Common myeloid progenitor, CD34-positive (primary cell): ENCODE measurements around the gene SALL1.

Experiments
- CTCF ChIA-PET: fragments of 350-600 bp; sonication (Branson Sonifier 250); formaldehyde crosslinking; loops from one replicate; lab custom pipeline; 2021; ENCODE audit warnings: antibody characterized with exemption; lab: Charles Lee
- POLR2A ChIA-PET: fragments of 350-600 bp; sonication (Branson Sonifier 250); formaldehyde crosslinking; loops from one replicate; lab custom pipeline; 2021; ENCODE audit warnings: antibody characterized with exemption; lab: Charles Lee
- DNase-seq, 3 donors: peaks; one replicate each; pipeline versions ENCODE4 v3.0.0 to v3.0.0-alpha.2; 2013
- H3K27ac ChIP-seq, 2 experiments: 1 replicate in 1 of 2; 2 replicates in 1 of 2; pipeline ENCODE4 v1.7.0; 2013; ENCODE audit warnings: inconsistent platforms in 2 of 2, low read length in 2 of 2, mild to moderate bottlenecking in 2 of 2, low read depth in 1 of 2, moderate library complexity in 1 of 2; ENCODE audit not compliant: severe bottlenecking in 2 of 2, insufficient read depth in 1 of 2, poor library complexity in 1 of 2
- H3K27me3 ChIP-seq, 5 experiments: replicated peaks in 2 of 5; 1 replicate in 3 of 5; 2 replicates in 2 of 5; pipeline versions ENCODE4 v1.6.1 to v1.7.0; 2013; ENCODE audit warnings: low read length in 4 of 5, mild to moderate bottlenecking in 2 of 5, moderate library complexity in 2 of 5, inconsistent platforms in 1 of 5; ENCODE audit not compliant: insufficient read depth in 5 of 5, control insufficient read depth in 4 of 5
- H3K36me3 ChIP-seq, 4 experiments: 1 replicate in 2 of 4; 2 replicates in 2 of 4; pipeline versions ENCODE4 v1.6.1 to v1.7.0; 2013; ENCODE audit warnings: low read length in 3 of 4, control low read depth in 1 of 4, mild to moderate bottlenecking in 1 of 4; ENCODE audit not compliant: control insufficient read depth in 4 of 4, insufficient read depth in 4 of 4
- H3K4me1 ChIP-seq, 4 experiments: 1 replicate in 3 of 4; 2 replicates in 1 of 4; pipeline versions ENCODE4 v1.6.1 to v1.7.1; 2013; ENCODE audit warnings: low read length in 3 of 4, mild to moderate bottlenecking in 3 of 4, control low read depth in 1 of 4, inconsistent platforms in 1 of 4, moderate library complexity in 1 of 4; ENCODE audit not compliant: control insufficient read depth in 4 of 4, insufficient read depth in 4 of 4; ENCODE audit errors: control extremely low read depth in 1 of 4
- H3K4me3 ChIP-seq, 7 experiments: 1 replicate in 4 of 7; 2 replicates in 3 of 7; pipeline versions ENCODE4 v1.5.1 to v1.7.0; 2013; ENCODE audit warnings: mild to moderate bottlenecking in 7 of 7, low read length in 6 of 7, moderate library complexity in 6 of 7, inconsistent platforms in 2 of 7, low read depth in 2 of 7, control low read depth in 1 of 7; ENCODE audit not compliant: insufficient read depth in 4 of 7, control insufficient read depth in 1 of 7; ENCODE audit errors: extremely low read depth in 1 of 7
- H3K9me3 ChIP-seq, 5 experiments: 1 replicate in 4 of 5; 2 replicates in 1 of 5; pipeline versions ENCODE4 v1.6.1 to v1.7.1; 2013; ENCODE audit warnings: low read length in 4 of 5, mild to moderate bottlenecking in 2 of 5, inconsistent platforms in 1 of 5, low read depth in 1 of 5, moderate library complexity in 1 of 5; ENCODE audit not compliant: control insufficient read depth in 4 of 5, insufficient read depth in 2 of 5; ENCODE audit errors: control extremely low read depth in 1 of 5
- WGBS: methylation state at CpG from one replicate; pipeline ENCODE4 v1.1.5; 2013; ENCODE audit not compliant: insufficient coverage; 5-methylcytosine and 5-hydroxymethylcytosine counted together

SALL1 gene

GRCh38 chr16:51141106-51141505 lies 10.0 kb downstream of the SALL1 start:
- peaks cover 7 to 76% (median 21%) of the 10 kb centered on the region in 5 experiments for H3K27me3 ChIP-seq
- DNase-seq, result no peak
- no peaks in the 10 kb centered on the region for H3K36me3 ChIP-seq
- ChIA-PET CTCF (no interaction called here), POLR2A (no interaction called here)
- 96% methylated on average over 9 of the region's 9 CpGs for WGBS
- H3K4me3 ChIP-seq, result no peak overlapping the region
- H3K9me3 ChIP-seq, result peaks cover 0 to 1% (median 0%) of the 10 kb centered on the region in 5 experiments
- no peaks in the 10 kb centered on the region for H3K4me1 ChIP-seq
- no peak overlapping the region for H3K27ac ChIP-seq

DNA sequence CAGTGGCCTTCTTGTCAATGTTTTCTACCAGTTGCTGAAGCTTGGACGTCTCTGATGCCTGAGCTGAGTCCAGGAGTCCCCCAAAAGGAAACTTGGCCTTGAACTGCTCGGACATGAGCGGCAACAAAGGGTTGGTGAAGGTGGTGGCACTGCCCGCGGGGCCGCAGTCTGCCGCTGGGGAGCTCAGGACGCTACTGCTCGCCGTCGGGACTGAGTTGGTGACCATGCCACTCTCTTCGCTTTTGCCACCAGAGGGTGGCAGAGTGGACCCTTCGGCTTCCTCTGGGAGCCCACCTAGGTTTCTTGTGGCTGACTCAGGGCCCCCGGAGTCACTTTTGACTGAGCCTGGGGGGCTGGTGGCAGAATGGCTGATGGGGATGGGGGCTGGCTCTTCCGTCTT lies 11.0 kb downstream of the SALL1 start:
- 94% methylated on average over 14 of the region's 15 CpGs for WGBS
- H3K27ac ChIP-seq, result no peak overlapping the region
- CTCF ChIA-PET, result no interaction called here

GRCh38 chr16:51139568-51139967 lies 11.5 kb downstream of the SALL1 start:
- 88% methylated on average over 11 of the region's 11 CpGs for whole genome bisulfite sequencing
- ChIA-PET CTCF (no interaction called here), POLR2A (no interaction called here)
- no peak for DNase-seq
- Histone ChIP-seq H3K36me3 (no peaks in the 10 kb centered on the region), H3K27me3 (peaks cover 4 to 78% (median 27%) of the 10 kb centered on the region in 5 experiments), H3K9me3 (peaks cover 0 to 1% (median 0%) of the 10 kb centered on the region in 5 experiments), H3K4me1 (no peaks in the 10 kb centered on the region), H3K4me3 (no peak overlapping the region), H3K27ac (no peak overlapping the region)

More for the DNA sequence above, 11.0 kb downstream of the SALL1 start:
- Histone ChIP-seq H3K9me3 (peaks cover 0 to 1% (median 0%) of the 10 kb centered on the region in 5 experiments), H3K4me1 (no peaks in the 10 kb centered on the region), H3K4me3 (no peak overlapping the region), H3K36me3 (no peaks in the 10 kb centered on the region), H3K27me3 (peaks cover 4 to 77% (median 27%) of the 10 kb centered on the region in 5 experiments)
- DNase-seq, result no peak
- POLR2A ChIA-PET, result no interaction called here

DNA sequence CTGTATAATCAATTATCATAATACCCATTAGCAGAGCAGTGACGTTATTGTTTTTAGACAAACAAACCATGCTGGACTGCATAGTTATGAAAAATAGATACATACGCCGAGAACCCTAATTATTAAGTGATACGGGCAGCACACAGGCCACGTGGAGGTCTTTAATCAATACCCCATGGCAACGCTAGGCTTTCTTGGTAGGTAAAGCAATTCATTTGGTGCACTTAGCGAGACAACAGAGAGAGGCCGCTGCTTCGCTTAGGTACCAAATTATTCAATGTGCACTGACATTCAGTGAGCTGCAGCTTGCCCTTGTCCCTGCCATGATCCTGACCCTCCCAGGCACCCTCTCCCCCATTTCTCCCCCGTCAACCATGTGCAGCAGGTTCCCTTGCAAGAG lies 12.9 kb downstream of the SALL1 start:
- H3K27me3 ChIP-seq, result peaks cover 0 to 80% (median 24%) of the 10 kb centered on the region in 5 experiments
- no peaks in the 10 kb centered on the region for H3K9me3 ChIP-seq
- ChIA-PET POLR2A (no interaction called here), CTCF (no interaction called here)
- H3K27ac ChIP-seq, result no peak overlapping the region
- no peak for DNase-seq
- no peaks in the 10 kb centered on the region for H3K36me3 ChIP-seq
- H3K4me1 ChIP-seq, result peaks cover 0 to 4% (median 0%) of the 10 kb centered on the region in 4 experiments
- 96% methylated on average over 9 of the region's 10 CpGs for WGBS
- H3K4me3 ChIP-seq, result no peak overlapping the region

GRCh38 chr16:51137097-51137496 lies 14.0 kb downstream of the SALL1 start:
- ChIA-PET CTCF (no interaction called here), POLR2A (no interaction called here)

GRCh38 chr16:51134876-51135275 lies 16.2 kb downstream of the SALL1 start:
- peaks cover 0 to 4% (median 0%) of the 10 kb centered on the region in 4 experiments for H3K4me1 ChIP-seq
- no peak overlapping the region for H3K4me3 ChIP-seq
- CTCF ChIA-PET, result no interaction called here
- 19% methylated on average over 20 of the region's 34 CpGs for WGBS
- peaks cover 0 to 84% (median 29%) of the 10 kb centered on the region in 5 experiments for H3K27me3 ChIP-seq
- POLR2A ChIA-PET, result no interaction called here
- H3K27ac ChIP-seq, result no peak overlapping the region
- H3K9me3 ChIP-seq, result no peaks in the 10 kb centered on the region
- no peak for DNase-seq
- no peaks in the 10 kb centered on the region for H3K36me3 ChIP-seq

More at GRCh38 chr16:51137097-51137496, 14.0 kb downstream of the SALL1 start:
- WGBS, result 92% methylated on average over 18 of the region's 18 CpGs
- no peak overlapping the region for H3K27ac ChIP-seq
- H3K9me3 ChIP-seq, result no peaks in the 10 kb centered on the region
- peaks cover 0 to 83% (median 22%) of the 10 kb centered on the region in 5 experiments for H3K27me3 ChIP-seq
- H3K36me3 ChIP-seq, result no peaks in the 10 kb centered on the region
- H3K4me3 ChIP-seq, result no peak overlapping the region
- DNase-seq, result no peak
- peaks cover 0 to 4% (median 0%) of the 10 kb centered on the region in 4 experiments for H3K4me1 ChIP-seq

DNA sequence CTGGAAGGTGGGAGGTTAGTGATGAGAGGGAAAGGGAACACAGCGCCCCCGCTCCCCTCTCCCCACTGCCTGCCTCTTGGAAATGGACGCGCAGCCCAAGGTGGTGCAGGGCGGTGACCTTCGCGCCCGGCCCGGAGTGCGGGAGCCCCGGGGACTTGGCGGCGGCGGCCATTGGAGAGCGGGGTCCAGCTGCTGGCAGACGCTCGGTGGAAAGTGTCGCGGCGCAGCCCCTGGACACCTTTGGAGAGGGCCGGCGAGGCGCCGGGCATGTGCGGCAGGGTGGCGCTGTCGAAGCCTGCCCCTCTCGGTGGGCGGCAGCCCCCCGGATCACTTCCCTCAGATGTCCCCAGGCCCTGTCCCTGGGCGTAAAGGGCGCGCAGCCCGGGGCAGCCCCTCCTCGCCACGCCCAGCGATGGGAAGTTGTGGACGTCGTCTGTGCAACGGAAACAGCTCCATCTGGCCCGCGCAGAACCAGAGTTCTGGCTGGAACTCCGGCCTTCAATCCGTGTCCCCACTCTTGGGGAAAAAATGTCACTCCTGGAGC lies 16.7 kb downstream of the SALL1 start:
- ChIA-PET CTCF (no interaction called here), POLR2A (no interaction called here)
- Histone ChIP-seq H3K27me3 (peaks cover 0 to 80% (median 29%) of the 10 kb centered on the region in 5 experiments), H3K36me3 (no peaks in the 10 kb centered on the region), H3K4me3 (no peak overlapping the region), H3K4me1 (peaks cover 0 to 4% (median 0%) of the 10 kb centered on the region in 4 experiments), H3K27ac (no peak overlapping the region), H3K9me3 (no peaks in the 10 kb centered on the region)
- no peak for DNase-seq
- 2% methylated on average over 40 of the region's 44 CpGs for WGBS
